Pancreas (tissue), 10 donors: ENCODE results near the gene NR2F1-AS1. TPM values are rescaled to one million over a fixed set of nuclear protein-coding genes. Genes with fewer than 3 reads are reported as not detected.
"Not testable (repeated sequence)": the region's sequence is repeated elsewhere in the genome, so short reads cannot be mapped to it uniquely, and the experiment has no call there.

Source experiments
- ATAC-seq, 4 donors: fragments of 200-7000 bp; cut with Tn5 transposase; one replicate each; pipeline versions ENCODE4 v1.8.0 to v1.9.1; 2020; ENCODE audit warnings: mild to moderate bottlenecking in 4 of 4, moderate library complexity in 4 of 4
- DNase-seq, 6 donors: peaks; one replicate each; pipeline ENCODE4 v3.0.0-alpha.2; 2020
- FAIRE-seq: peaks from 2 replicates; lab custom pipeline; 2012; peaks lifted over from hg19 to GRCh38; lab: Jason Lieb, UNC
- H3K27ac ChIP-seq, 4 donors: fragments of 200-600 bp; sonication (generic); 1 replicate in 3 of 4; 2 replicates in 1 of 4; pipeline versions ENCODE4 v1.5.0 to v1.8.0; 2020
- H3K27me3 ChIP-seq, 4 donors: fragments of 200-600 bp; one replicate each; pipeline ENCODE4 v1.8.0; 2021
- H3K36me3 ChIP-seq, 3 donors: fragments of 200-600 bp; sonication (generic) in 1 of 3; one replicate each; pipeline versions ENCODE4 v1.5.0 to v1.8.0; 2020 to 2021
- H3K4me1 ChIP-seq, 3 donors: fragments of 200-600 bp; one replicate each; pipeline ENCODE4 v1.8.0; 2021
- H3K4me3 ChIP-seq, 4 donors: fragments of 200-600 bp; sonication (generic) in 2 of 4; one replicate each; pipeline versions ENCODE4 v1.5.0 to v1.8.0; 2020 to 2021
- H3K9me3 ChIP-seq, 4 donors: fragments of 200-600 bp; one replicate each; pipeline ENCODE4 v1.8.0; 2021
- CTCF ChIP-seq, 4 donors: fragments of 200-600 bp; sonication (generic) in 3 of 4; IDR thresholded peaks; one replicate each; pipeline versions ENCODE4 v1.5.0 to v1.8.0; 2021; ENCODE audit warnings: antibody characterized with exemption in 4 of 4
- WGBS, 2 donors: extraction: QIAGEN DNeasy Blood & Tissue Kit; methylation state at CpG; one replicate each; pipeline ENCODE4 v1.1.7; 2013; 5-methylcytosine and 5-hydroxymethylcytosine counted together
- intact Hi-C, 3 donors: fragments of 100-400 bp; cut with DNase I; formaldehyde crosslinking; loops; one replicate each; pipeline versions ENCODE4 v1.11.1 to v1.14.2; 2022
- polyA plus RNA-seq, 2 donors: library from polyadenylated mRNA; stranded (reverse); fragments of 200-250 nt; gene quantifications; one replicate each; pipeline ENCODE4 v1.2.3, GENCODE V29; 2013
- total RNA-seq, 6 donors: library from RNA; stranded (reverse); fragmentation: NEBNext Ultra II Directional in 4 of 6; extraction: Animal tissue kit (Norgen Biotek cat#: 25700) in 4 of 6; gene quantifications; one replicate each; pipeline versions ENCODE4 v1.2.1 to v1.2.4, GENCODE V29; 2021 to 2023
- donor health status: healthy with polysubstance abuse.
- donor health status: DM: no; HTN: no; CAD: no; lungs with moderate emphysema.
- donor health status: DM: no; HTN: no; CAD: no.
- donor health status: control.
- donor health status: control.
- donor health status: Bipolar disorder and iron deficiency.
- donor health status: DM: yes; HTN: yes; CAD: no.
- donor health status: DM: no; HTN: no; CAD: no.
- donor health status: DM: no; HTN: no; CAD: no.
- donor health status: DM: yes; HTN: yes; CAD: no.

The NR2F1-AS1 gene
- total and polyA plus RNA-seq, 8 donors, result 0.65 to 4.4 (median 2.1) TPM

GRCh38 chr5:93545872-93546271, 35.1 kb downstream of the NR2F1-AS1 start:
- FAIRE-seq (no peak), DNase-seq (no peak), ATAC-seq (no peak)
- intact Hi-C loops, result no loop called here
- no peaks in the 10 kb centered on the region for H3K36me3 ChIP-seq
- no peaks in the 10 kb centered on the region for H3K9me3 ChIP-seq
- H3K4me3 ChIP-seq, result no peak overlapping the region
- H3K27me3 ChIP-seq, result no peaks in the 10 kb centered on the region
- 68 to 77% methylated on average over 4 of the region's 4 CpGs for WGBS, 2 donors
- no peak for TF ChIP-seq CTCF (IDR thresholded peaks at IDR 0.05)
- H3K27ac ChIP-seq, result no peak overlapping the region
- no peaks in the 10 kb centered on the region for H3K4me1 ChIP-seq

- peak; percentile 85 to 97 (median 94) for ATAC-seq
- TF ChIP-seq CTCF (IDR thresholded peaks at IDR 0.05), result no peak
- H3K27me3 ChIP-seq, result no peaks in the 10 kb centered on the region
- H3K4me3 ChIP-seq, result no peak overlapping the region
- no peak for FAIRE-seq
- H3K4me1 ChIP-seq, result peaks cover 0 to 16% (median 12%) of the 10 kb centered on the region in 3 donors
- peak in 5 of 6 donors; percentile 18 to 84 (median 64) for DNase-seq
- intact Hi-C loops, result no loop called here
- no peaks in the 10 kb centered on the region for H3K36me3 ChIP-seq
- 4 to 7% methylated on average over 4 of the region's 4 CpGs for WGBS, 2 donors
- H3K27ac ChIP-seq, result peak overlapping the region in 2 of 4 donors; percentile 29 to 33
- H3K9me3 ChIP-seq, result no peaks in the 10 kb centered on the region
Observed at GRCh38 chr5:93532370-93532769, 48.6 kb downstream of the NR2F1-AS1 start.

- ATAC-seq, H3K4me3 ChIP-seq, H3K27ac ChIP-seq, H3K36me3 ChIP-seq, H3K27me3 ChIP-seq, intact Hi-C loops, H3K4me1 ChIP-seq, H3K9me3 ChIP-seq, FAIRE-seq, DNase-seq: not testable (repeated sequence)
- 55 to 58% methylated on average over 3 of the region's 3 CpGs for WGBS, 2 donors
Observed at GRCh38 chr5:93521815-93522214, 59.2 kb downstream of the NR2F1-AS1 start.

- peak; percentile 86 for FAIRE-seq
- intact Hi-C loops, result no loop called here
- no peak overlapping the region for H3K4me3 ChIP-seq
- H3K27me3 ChIP-seq, result no peaks in the 10 kb centered on the region
- no peaks in the 10 kb centered on the region for H3K36me3 ChIP-seq
- no peak for DNase-seq
- no peak for TF ChIP-seq CTCF (IDR thresholded peaks at IDR 0.05)
- ATAC-seq, result no peak
- H3K9me3 ChIP-seq, result no peaks in the 10 kb centered on the region
- H3K27ac ChIP-seq, result no peak overlapping the region
- no peaks in the 10 kb centered on the region for H3K4me1 ChIP-seq
Observed at GRCh38 chr5:93519740-93520139, 61.3 kb downstream of the NR2F1-AS1 start.

DNA sequence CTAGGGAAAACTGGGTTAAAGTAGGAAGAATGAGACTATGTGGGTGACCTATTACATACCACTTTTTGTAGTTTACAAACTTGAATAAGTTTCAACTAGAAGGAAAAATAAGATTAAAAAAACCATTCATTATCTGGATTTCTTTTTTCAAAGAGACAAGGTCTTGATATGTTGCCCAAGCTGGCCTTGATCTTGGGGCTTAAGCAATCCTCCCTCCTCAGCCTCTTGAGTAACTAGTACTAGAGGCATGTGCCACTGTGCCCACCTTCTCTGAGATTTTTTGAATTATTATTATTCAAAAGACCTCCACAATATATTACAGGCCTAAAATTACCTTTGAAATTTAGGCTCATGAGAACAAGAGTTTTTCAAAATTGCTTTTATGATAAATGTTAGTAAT, 63.2 kb downstream of the NR2F1-AS1 start:
- DNase-seq, result no peak
- no peaks in the 10 kb centered on the region for H3K4me1 ChIP-seq
- FAIRE-seq, result no peak
- H3K4me3 ChIP-seq, result no peak overlapping the region
- H3K27me3 ChIP-seq, result no peaks in the 10 kb centered on the region
- intact Hi-C loops, result no loop called here
- no peak for ATAC-seq
- no peaks in the 10 kb centered on the region for H3K36me3 ChIP-seq
- H3K9me3 ChIP-seq, result no peaks in the 10 kb centered on the region
- H3K27ac ChIP-seq, result no peak overlapping the region
- no peak for TF ChIP-seq CTCF (IDR thresholded peaks at IDR 0.05)
